ENCODE measurements around the gene RBL1.
"Not testable (repeated sequence)": the region's sequence is repeated elsewhere in the genome, so short reads cannot be mapped to it uniquely, and the experiment has no call there.

Gene RBL1

GRCh38 chr20:37075932-37076685, 19.7 kb downstream of the RBL1 start:
- Histone ChIP-seq H3K4me1 (ENCODE audit: insufficient read depth, low read length, poor library complexity, severe bottlenecking) (no peaks in the 10 kb centered on the region), H3F3A (ENCODE audit: low read depth) (no peaks in the 10 kb centered on the region), H3K4me3 (ENCODE audit: low read length, poor library complexity, severe bottlenecking) (no peak overlapping the region), H4K20me1 (ENCODE audit: insufficient read depth, low read length, poor library complexity, severe bottlenecking) (peaks cover 24% of the 10 kb centered on the region), H3K9me2 (replicated peaks; ENCODE audit: low read depth, low read length) (no peaks in the 10 kb centered on the region), H3K4me2 (ENCODE audit: low read depth, low read length, poor library complexity, severe bottlenecking) (no peak overlapping the region), H2AFZ (ENCODE audit: low read length) (no peak overlapping the region), H3K9me3 (ENCODE audit: insufficient read depth, low read depth, low read length) (peaks cover 5% of the 10 kb centered on the region; the same call in 1 of the 2 replicates), H3K9ac (ENCODE audit: low read depth, low read length, poor library complexity, severe bottlenecking) (no peak overlapping the region), H3K79me2 (ENCODE audit: insufficient read depth, low read length) (peaks cover 82% of the 10 kb centered on the region), H3K36me3 (ENCODE audit: insufficient read depth, low read length) (peaks cover 50% of the 10 kb centered on the region; the same call in 1 of the 2 replicates), H3K27me3 (ENCODE audit: insufficient read depth, low read length, poor library complexity, severe bottlenecking) (no peaks in the 10 kb centered on the region)
- no peak for TF ChIP-seq EZH2phosphoT487 (IDR thresholded peaks at IDR 0.05; ENCODE audit: borderline replicate concordance)

GRCh38 chr20:37072293-37073196, 23.3 kb downstream of the RBL1 start:
- H3K4me2 ChIP-seq (ENCODE audit: low read depth, low read length, poor library complexity, severe bottlenecking): no peak overlapping the region
- no peak for TF ChIP-seq EZH2phosphoT487 (IDR thresholded peaks at IDR 0.05; ENCODE audit: borderline replicate concordance)
- no peak for TF ChIP-seq CTCF (conservative IDR thresholded peaks at IDR 0.05; ENCODE audit: low read length)
- H3K4me3 ChIP-seq (ENCODE audit: low read length, poor library complexity, severe bottlenecking): no peak overlapping the region
- H2AFZ ChIP-seq (ENCODE audit: low read length): no peak overlapping the region
- H3K9ac ChIP-seq (ENCODE audit: low read depth, low read length, poor library complexity, severe bottlenecking): no peak overlapping the region
- no peaks in the 10 kb centered on the region for H3K27me3 ChIP-seq (ENCODE audit: insufficient read depth, low read length, poor library complexity, severe bottlenecking)
- peaks cover 56% of the 10 kb centered on the region for H3K79me2 ChIP-seq (ENCODE audit: insufficient read depth, low read length)
- no peaks in the 10 kb centered on the region for H3F3A ChIP-seq (ENCODE audit: low read depth)
- peaks cover 37% of the 10 kb centered on the region; the same call in 1 of the 2 replicates for H3K36me3 ChIP-seq (ENCODE audit: insufficient read depth, low read length)
- H3K9me3 ChIP-seq (ENCODE audit: insufficient read depth, low read depth, low read length): peaks cover 5% of the 10 kb centered on the region; the same call in 1 of the 2 replicates
- H3K9me2 ChIP-seq (replicated peaks; ENCODE audit: low read depth, low read length): no peaks in the 10 kb centered on the region
- peaks cover 15% of the 10 kb centered on the region for H4K20me1 ChIP-seq (ENCODE audit: insufficient read depth, low read length, poor library complexity, severe bottlenecking)
- no peaks in the 10 kb centered on the region for H3K4me1 ChIP-seq (ENCODE audit: insufficient read depth, low read length, poor library complexity, severe bottlenecking)

- Histone ChIP-seq H3K4me3 (ENCODE audit: low read length, poor library complexity, severe bottlenecking) (no peak overlapping the region), H3K4me1 (ENCODE audit: insufficient read depth, low read length, poor library complexity, severe bottlenecking) (no peaks in the 10 kb centered on the region), H3K4me2 (ENCODE audit: low read depth, low read length, poor library complexity, severe bottlenecking) (no peak overlapping the region), H2AFZ (ENCODE audit: low read length) (no peak overlapping the region), H4K20me1 (ENCODE audit: insufficient read depth, low read length, poor library complexity, severe bottlenecking) (peaks cover 7% of the 10 kb centered on the region), H3F3A (ENCODE audit: low read depth) (no peaks in the 10 kb centered on the region), H3K27me3 (ENCODE audit: insufficient read depth, low read length, poor library complexity, severe bottlenecking) (no peaks in the 10 kb centered on the region), H3K9me3 (ENCODE audit: insufficient read depth, low read depth, low read length) (peaks cover 5% of the 10 kb centered on the region; the same call in 1 of the 2 replicates), H3K36me3 (ENCODE audit: insufficient read depth, low read length) (peaks cover 44% of the 10 kb centered on the region), H3K9ac (ENCODE audit: low read depth, low read length, poor library complexity, severe bottlenecking) (no peak overlapping the region), H3K9me2 (replicated peaks; ENCODE audit: low read depth, low read length) (no peaks in the 10 kb centered on the region), H3K79me2 (ENCODE audit: insufficient read depth, low read length) (peaks cover 45% of the 10 kb centered on the region)
- TF ChIP-seq EZH2phosphoT487 (IDR thresholded peaks at IDR 0.05; ENCODE audit: borderline replicate concordance) (no peak), CTCF (conservative IDR thresholded peaks at IDR 0.05; ENCODE audit: low read length) (no peak)
Measured at GRCh38 chr20:37071481-37071911, 24.3 kb downstream of the RBL1 start.

- not testable (repeated sequence) for H3K9me2 ChIP-seq (replicated peaks; ENCODE audit: low read depth, low read length); H2AFZ ChIP-seq (ENCODE audit: low read length); H3K4me2 ChIP-seq (ENCODE audit: low read depth, low read length, poor library complexity, severe bottlenecking); H3K9ac ChIP-seq (ENCODE audit: low read depth, low read length, poor library complexity, severe bottlenecking); H3K9me3 ChIP-seq (ENCODE audit: insufficient read depth, low read depth, low read length); H3K4me3 ChIP-seq (ENCODE audit: low read length, poor library complexity, severe bottlenecking); H3K4me1 ChIP-seq (ENCODE audit: insufficient read depth, low read length, poor library complexity, severe bottlenecking); H3F3A ChIP-seq (ENCODE audit: low read depth); H4K20me1 ChIP-seq (ENCODE audit: insufficient read depth, low read length, poor library complexity, severe bottlenecking); H3K27me3 ChIP-seq (ENCODE audit: insufficient read depth, low read length, poor library complexity, severe bottlenecking)
- H3K36me3 ChIP-seq (ENCODE audit: insufficient read depth, low read length): peaks cover 48% of the 10 kb centered on the region
- peaks cover 30% of the 10 kb centered on the region for H3K79me2 ChIP-seq (ENCODE audit: insufficient read depth, low read length)
Measured at GRCh38 chr20:37069563-37069962, 26.2 kb downstream of the RBL1 start.

Data from Loucy (cell line).